Loucy (cell line): Measurements from ENCODE around the gene STUM.

Source experiments
- H2AFZ ChIP-seq: fragments of 200-600 bp; sonication (generic); 2 replicates; pipeline ENCODE4 v1.6.0; 2016; ENCODE audit warnings: antibody characterized with exemption, mild to moderate bottlenecking, low read length, moderate library complexity
- H3F3A ChIP-seq: fragments of 200-600 bp; 2 replicates; pipeline ENCODE4 v1.6.0; 2016; ENCODE audit warnings: antibody characterized with exemption, low read depth, mild to moderate bottlenecking
- H3K27me3 ChIP-seq: fragments of 200-600 bp; sonication (generic); 2 replicates; pipeline ENCODE4 v1.6.1; 2014; ENCODE audit warnings: low read length, mild to moderate bottlenecking; ENCODE audit not compliant: insufficient read depth, poor library complexity, severe bottlenecking
- H3K36me3 ChIP-seq: fragments of 200-600 bp; sonication (generic); 2 replicates; pipeline ENCODE4 v1.6.1; 2016; ENCODE audit warnings: low read length; ENCODE audit not compliant: insufficient read depth
- H3K4me1 ChIP-seq: fragments of 200-600 bp; sonication (generic); 2 replicates; pipeline ENCODE4 v1.5.1; 2014; ENCODE audit warnings: low read length, mild to moderate bottlenecking; ENCODE audit not compliant: insufficient read depth, poor library complexity, severe bottlenecking
- H3K4me2 ChIP-seq: fragments of 200-600 bp; sonication (generic); 2 replicates; pipeline ENCODE4 v1.6.0; 2014; ENCODE audit warnings: antibody characterized with exemption, low read length, low read depth, mild to moderate bottlenecking; ENCODE audit not compliant: poor library complexity, severe bottlenecking
- H3K4me3 ChIP-seq: fragments of 200-600 bp; sonication (generic); 2 replicates; pipeline ENCODE4 v1.5.1; 2014; ENCODE audit warnings: low read length, mild to moderate bottlenecking, mixed read lengths; ENCODE audit not compliant: poor library complexity, severe bottlenecking
- H3K79me2 ChIP-seq: fragments of 200-600 bp; sonication (generic); 2 replicates; pipeline ENCODE4 v1.6.1; 2014; ENCODE audit warnings: low read length; ENCODE audit not compliant: insufficient read depth
- H3K9ac ChIP-seq: fragments of 200-600 bp; sonication (generic); 2 replicates; pipeline ENCODE4 v1.6.0; 2014; ENCODE audit warnings: mild to moderate bottlenecking, low read depth, low read length, moderate library complexity; ENCODE audit not compliant: poor library complexity, severe bottlenecking
- H3K9me2 ChIP-seq: fragments of 200-600 bp; sonication (generic); replicated peaks from 2 replicates; pipeline ENCODE4 v1.6.1; 2016; ENCODE audit warnings: low read depth, low read length, mixed read lengths
- H3K9me3 ChIP-seq: fragments of 200-600 bp; sonication (generic); 2 replicates; pipeline ENCODE4 v1.6.1; 2014; ENCODE audit warnings: mild to moderate bottlenecking, antibody characterized with exemption, low read length, low read depth; ENCODE audit not compliant: insufficient read depth
- H4K20me1 ChIP-seq: fragments of 200-600 bp; sonication (generic); 2 replicates; pipeline ENCODE4 v1.6.0; 2014; ENCODE audit warnings: antibody characterized with exemption, low read length, mild to moderate bottlenecking; ENCODE audit not compliant: insufficient read depth, poor library complexity, severe bottlenecking
- EZH2phosphoT487 ChIP-seq: fragments of 200-600 bp; IDR thresholded peaks from 2 replicates; pipeline ENCODE4 v1.6.1; 2018; ENCODE audit warnings: antibody characterized with exemption, mild to moderate bottlenecking, moderate library complexity, borderline replicate concordance
- TF ChIP-seq, protein P1 (sequence below): fragments of 200-600 bp; sonication (generic); conservative IDR thresholded peaks from 2 replicates; pipeline ENCODE4 v1.5.1; 2014; ENCODE audit warnings: mild to moderate bottlenecking, antibody characterized with exemption, low read length

STUM gene

DNA sequence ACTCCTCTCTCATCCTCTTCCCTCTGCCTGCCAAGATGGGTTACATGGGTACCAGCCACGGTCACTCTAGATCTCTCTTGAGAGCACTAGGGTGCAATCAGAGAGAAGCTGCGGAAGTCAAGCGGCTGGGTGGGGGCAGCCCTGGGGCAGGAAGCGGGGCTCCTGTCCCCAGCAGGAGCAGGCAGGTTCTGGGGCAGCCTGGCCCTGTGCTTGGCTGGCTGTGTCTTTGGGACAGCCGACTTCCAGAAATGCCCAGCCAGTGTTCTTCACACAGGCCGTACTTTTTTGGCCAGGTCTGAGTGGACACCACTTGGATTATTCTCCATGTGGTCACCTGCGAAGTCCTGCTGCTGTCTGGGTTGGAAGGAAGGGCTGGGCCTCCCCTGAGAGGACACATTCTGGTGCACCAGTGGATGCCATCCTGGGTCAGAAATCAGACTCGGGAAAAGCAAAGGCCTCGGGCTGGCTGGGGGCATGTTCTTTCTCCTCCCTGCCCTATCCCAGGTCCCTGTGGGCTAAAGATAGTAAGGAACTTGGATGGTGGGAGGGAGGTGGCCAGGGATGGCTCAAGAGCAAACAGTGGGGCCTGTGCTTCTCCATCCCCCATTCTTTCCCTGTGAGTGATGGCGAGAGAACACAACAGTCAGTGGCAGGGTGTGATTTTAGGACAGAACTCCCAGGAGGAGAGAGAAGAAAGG, 96.9 kb downstream of the STUM start:
- no peaks in the 10 kb centered on the region for H3K27me3 ChIP-seq
- peaks cover 13% of the 10 kb centered on the region for H3K4me1 ChIP-seq
- no peaks in the 10 kb centered on the region for H3K9me3 ChIP-seq
- TF ChIP-seq EZH2phosphoT487 = no peak
- TF ChIP-seq, protein P1, sequence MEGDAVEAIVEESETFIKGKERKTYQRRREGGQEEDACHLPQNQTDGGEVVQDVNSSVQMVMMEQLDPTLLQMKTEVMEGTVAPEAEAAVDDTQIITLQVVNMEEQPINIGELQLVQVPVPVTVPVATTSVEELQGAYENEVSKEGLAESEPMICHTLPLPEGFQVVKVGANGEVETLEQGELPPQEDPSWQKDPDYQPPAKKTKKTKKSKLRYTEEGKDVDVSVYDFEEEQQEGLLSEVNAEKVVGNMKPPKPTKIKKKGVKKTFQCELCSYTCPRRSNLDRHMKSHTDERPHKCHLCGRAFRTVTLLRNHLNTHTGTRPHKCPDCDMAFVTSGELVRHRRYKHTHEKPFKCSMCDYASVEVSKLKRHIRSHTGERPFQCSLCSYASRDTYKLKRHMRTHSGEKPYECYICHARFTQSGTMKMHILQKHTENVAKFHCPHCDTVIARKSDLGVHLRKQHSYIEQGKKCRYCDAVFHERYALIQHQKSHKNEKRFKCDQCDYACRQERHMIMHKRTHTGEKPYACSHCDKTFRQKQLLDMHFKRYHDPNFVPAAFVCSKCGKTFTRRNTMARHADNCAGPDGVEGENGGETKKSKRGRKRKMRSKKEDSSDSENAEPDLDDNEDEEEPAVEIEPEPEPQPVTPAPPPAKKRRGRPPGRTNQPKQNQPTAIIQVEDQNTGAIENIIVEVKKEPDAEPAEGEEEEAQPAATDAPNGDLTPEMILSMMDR = no peak
- H3K9me2 ChIP-seq = no peaks in the 10 kb centered on the region
- peaks cover 12% of the 10 kb centered on the region for H3K79me2 ChIP-seq
- no peak overlapping the region for H3K9ac ChIP-seq
- no peak overlapping the region for H2AFZ ChIP-seq
- no peak overlapping the region for H3K4me2 ChIP-seq
- no peaks in the 10 kb centered on the region for H4K20me1 ChIP-seq
- H3K36me3 ChIP-seq = peaks cover 78% of the 10 kb centered on the region; the same call in 1 of the 2 replicates
- H3F3A ChIP-seq = no peaks in the 10 kb centered on the region
- H3K4me3 ChIP-seq = no peak overlapping the region

DNA sequence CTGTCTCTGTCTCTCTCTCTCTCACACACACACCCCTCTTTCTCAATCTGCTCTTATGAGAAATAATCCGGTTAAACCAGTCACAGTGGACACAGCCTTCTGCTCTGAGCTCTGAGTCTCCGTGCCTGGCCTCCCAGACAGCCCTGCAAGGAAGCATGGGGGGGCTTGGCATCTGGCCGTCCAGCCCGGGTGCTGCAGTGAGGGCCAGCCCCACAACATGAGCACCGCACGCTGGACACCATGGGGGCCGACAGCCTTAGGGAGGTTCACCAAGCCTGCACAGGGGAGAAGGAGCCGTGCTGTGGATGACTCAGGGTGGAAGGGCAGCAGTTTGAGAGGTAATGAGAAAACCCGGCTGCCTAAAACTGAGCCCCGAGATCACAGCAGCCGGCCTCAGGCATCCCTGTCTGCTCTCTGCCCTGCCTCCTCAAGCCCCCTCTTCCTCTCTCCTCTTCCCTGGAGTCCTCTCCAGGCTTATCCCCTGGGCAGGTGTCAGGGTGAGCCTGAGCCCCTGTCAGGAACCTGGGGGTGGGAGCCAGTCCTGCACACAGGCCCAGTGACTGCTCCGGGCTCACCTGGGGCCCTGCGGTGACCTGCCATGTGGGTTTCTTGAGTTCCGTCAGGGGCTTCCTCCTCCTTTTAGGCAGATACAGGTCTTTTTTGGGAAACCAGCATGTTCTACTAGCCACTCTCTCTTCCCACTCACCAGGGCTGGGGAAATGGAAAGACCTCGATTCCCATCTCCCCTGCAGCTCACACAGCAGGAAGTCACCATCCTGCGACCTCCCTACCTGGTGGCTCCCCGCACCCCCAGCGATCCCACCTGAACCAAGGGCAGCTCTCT, 97.7 kb downstream of the STUM start:
- Histone ChIP-seq H4K20me1 (no peaks in the 10 kb centered on the region), H3K27me3 (no peaks in the 10 kb centered on the region), H3K4me3 (no peak overlapping the region), H3K9me3 (no peaks in the 10 kb centered on the region), H3K4me2 (no peak overlapping the region), H3F3A (no peaks in the 10 kb centered on the region), H2AFZ (no peak overlapping the region), H3K9ac (no peak overlapping the region), H3K36me3 (peaks cover 71% of the 10 kb centered on the region; the same call in 1 of the 2 replicates), H3K4me1 (peaks cover 13% of the 10 kb centered on the region), H3K9me2 (no peaks in the 10 kb centered on the region), H3K79me2 (peaks cover 12% of the 10 kb centered on the region)
- TF ChIP-seq EZH2phosphoT487 = no peak
- TF ChIP-seq, protein P1 = no peak

DNA sequence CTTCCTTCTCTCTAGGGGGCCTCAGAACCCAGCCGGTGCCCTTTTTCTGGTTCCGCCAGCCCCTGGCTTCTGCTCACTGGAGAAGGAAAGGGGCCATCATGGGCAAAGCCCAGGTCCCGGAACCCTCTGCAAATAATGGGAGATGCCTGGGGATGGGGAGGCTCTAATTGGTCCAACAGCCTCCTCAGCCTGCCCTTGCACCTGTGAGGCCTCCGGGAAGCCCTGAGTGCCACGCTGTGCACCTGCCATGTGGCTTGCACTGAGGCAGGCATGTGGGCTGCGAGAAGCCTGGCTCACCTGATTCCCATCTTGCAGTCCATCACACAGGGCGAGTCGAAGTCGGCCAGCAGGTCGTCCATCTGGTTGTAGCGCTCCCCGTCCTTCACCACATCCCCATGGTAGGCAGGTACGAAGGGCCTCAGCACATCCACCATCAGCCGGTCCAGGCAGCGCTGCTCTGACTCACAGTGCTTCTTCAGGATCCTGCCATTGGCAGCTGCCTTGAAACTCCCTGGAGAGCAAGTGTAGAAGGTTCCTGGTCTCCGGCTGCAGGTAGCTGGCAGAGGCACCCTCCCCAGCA, 98.4 kb downstream of the STUM start:
- Histone ChIP-seq H4K20me1 (no peaks in the 10 kb centered on the region), H3K9me2 (no peaks in the 10 kb centered on the region), H3K27me3 (no peaks in the 10 kb centered on the region), H3K4me2 (no peak overlapping the region), H3K79me2 (peaks cover 12% of the 10 kb centered on the region), H3K4me1 (peaks cover 13% of the 10 kb centered on the region), H3K36me3 (peaks cover 64% of the 10 kb centered on the region; the same call in 1 of the 2 replicates), H3K9ac (no peak overlapping the region), H3K4me3 (no peak overlapping the region), H3F3A (no peaks in the 10 kb centered on the region), H2AFZ (no peak overlapping the region), H3K9me3 (no peaks in the 10 kb centered on the region)
- no peak for TF ChIP-seq EZH2phosphoT487
- TF ChIP-seq, protein P1 = no peak
